Neutrophil (primary cell): Measurements from ENCODE around the gene PNMA1.

Source experiments
- H3K27ac ChIP-seq: fragments of 200-600 bp; sonication (generic); 2 replicates; pipeline ENCODE4 v1.5.1; 2016; ENCODE audit warnings: mild to moderate bottlenecking, moderate library complexity
- H3K27me3 ChIP-seq: fragments of 200-600 bp; sonication (generic); 2 replicates; pipeline ENCODE4 v1.6.0; 2016; ENCODE audit warnings: mild to moderate bottlenecking
- H3K36me3 ChIP-seq: fragments of 200-600 bp; sonication (generic); 2 replicates; pipeline ENCODE4 v1.5.1; 2017
- H3K4me1 ChIP-seq, 2 experiments: fragments of 200-600 bp in 1 of 2; sonication (generic) in 1 of 2; 1 replicate in 1 of 2; 2 replicates in 1 of 2; pipeline versions ENCODE4 v1.5.1 to v1.6.1; 2013 to 2016; ENCODE audit warnings: low read depth in 1 of 2, low read length in 1 of 2, mild to moderate bottlenecking in 1 of 2, moderate library complexity in 1 of 2; ENCODE audit not compliant: control insufficient read depth in 1 of 2, insufficient read depth in 1 of 2
- H3K4me3 ChIP-seq, 2 experiments: fragments of 200-600 bp in 1 of 2; sonication (generic) in 1 of 2; 1 replicate in 1 of 2; 2 replicates in 1 of 2; pipeline ENCODE4 v1.5.1; 2013 to 2016; ENCODE audit warnings: low read depth in 1 of 2, low read length in 1 of 2, mild to moderate bottlenecking in 1 of 2, moderate library complexity in 1 of 2
- H3K9me3 ChIP-seq: fragments of 200-600 bp; sonication (generic); 2 replicates; pipeline ENCODE4 v1.5.1; 2016
- TF ChIP-seq, protein P1 (sequence below): fragments of 200-600 bp; sonication (generic); IDR thresholded peaks from 2 replicates; pipeline ENCODE4 v1.5.1; 2016; ENCODE audit warnings: antibody characterized with exemption

PNMA1 gene

GRCh38 chr14:73723406-73723796 is 9.2 kb upstream of the PNMA1 start:
- Histone ChIP-seq H3K4me1 (peaks cover 27 to 32% of the 10 kb centered on the region in 2 experiments), H3K9me3 (no peaks in the 10 kb centered on the region)

GRCh38 chr14:73722581-73722980 is 8.4 kb upstream of the PNMA1 start:
- Histone ChIP-seq H3K9me3 (no peaks in the 10 kb centered on the region), H3K4me1 (peaks cover 25 to 29% of the 10 kb centered on the region in 2 experiments), H3K36me3 (peaks cover 100% of the 10 kb centered on the region), H3K27ac (no peak overlapping the region), H3K4me3 (no peak overlapping the region), H3K27me3 (no peaks in the 10 kb centered on the region)
- TF ChIP-seq, protein P1, sequence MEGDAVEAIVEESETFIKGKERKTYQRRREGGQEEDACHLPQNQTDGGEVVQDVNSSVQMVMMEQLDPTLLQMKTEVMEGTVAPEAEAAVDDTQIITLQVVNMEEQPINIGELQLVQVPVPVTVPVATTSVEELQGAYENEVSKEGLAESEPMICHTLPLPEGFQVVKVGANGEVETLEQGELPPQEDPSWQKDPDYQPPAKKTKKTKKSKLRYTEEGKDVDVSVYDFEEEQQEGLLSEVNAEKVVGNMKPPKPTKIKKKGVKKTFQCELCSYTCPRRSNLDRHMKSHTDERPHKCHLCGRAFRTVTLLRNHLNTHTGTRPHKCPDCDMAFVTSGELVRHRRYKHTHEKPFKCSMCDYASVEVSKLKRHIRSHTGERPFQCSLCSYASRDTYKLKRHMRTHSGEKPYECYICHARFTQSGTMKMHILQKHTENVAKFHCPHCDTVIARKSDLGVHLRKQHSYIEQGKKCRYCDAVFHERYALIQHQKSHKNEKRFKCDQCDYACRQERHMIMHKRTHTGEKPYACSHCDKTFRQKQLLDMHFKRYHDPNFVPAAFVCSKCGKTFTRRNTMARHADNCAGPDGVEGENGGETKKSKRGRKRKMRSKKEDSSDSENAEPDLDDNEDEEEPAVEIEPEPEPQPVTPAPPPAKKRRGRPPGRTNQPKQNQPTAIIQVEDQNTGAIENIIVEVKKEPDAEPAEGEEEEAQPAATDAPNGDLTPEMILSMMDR = no peak

More at GRCh38 chr14:73723406-73723796, 9.2 kb upstream of the PNMA1 start:
- TF ChIP-seq, protein P1 = no peak
- Histone ChIP-seq H3K4me3 (no peak overlapping the region), H3K27ac (peak overlapping the region; percentile 73), H3K27me3 (no peaks in the 10 kb centered on the region), H3K36me3 (peaks cover 94% of the 10 kb centered on the region)

DNA sequence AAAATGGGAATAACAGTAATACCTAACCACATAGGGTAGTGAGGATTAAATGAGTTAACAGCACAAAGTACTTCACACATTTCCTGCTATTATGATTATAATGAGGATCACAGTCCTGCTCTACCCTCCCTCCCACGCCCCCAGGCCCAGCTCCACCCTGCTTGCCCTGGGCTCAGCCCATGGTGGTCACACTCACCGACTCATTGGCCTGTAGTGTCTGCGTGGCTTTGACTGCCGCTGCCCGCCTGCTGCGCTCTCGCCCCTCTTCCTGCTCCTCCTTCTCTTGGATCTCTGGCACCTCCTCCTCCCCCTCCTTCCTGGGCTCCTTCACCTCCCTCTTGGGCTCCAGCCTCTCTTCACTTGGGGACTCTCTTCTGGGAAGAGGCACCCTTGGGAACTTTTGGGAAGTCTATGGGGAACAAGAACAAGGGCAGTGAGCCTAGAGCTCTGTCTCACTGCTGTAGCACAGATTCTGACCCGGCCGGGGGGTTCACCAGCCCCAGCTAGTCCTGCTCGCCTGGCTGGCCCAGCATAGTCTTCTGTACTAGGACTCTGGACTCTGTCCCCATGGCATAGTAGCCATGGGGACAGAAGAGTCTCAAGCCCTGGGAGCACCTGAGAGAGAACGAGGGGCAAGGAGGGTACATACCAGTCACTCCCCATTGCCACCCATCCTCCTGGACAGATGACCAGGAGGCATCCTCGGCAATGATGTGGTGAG is 7.1 kb upstream of the PNMA1 start:
- Histone ChIP-seq H3K27ac (no peak overlapping the region), H3K9me3 (no peaks in the 10 kb centered on the region), H3K4me1 (peaks cover 25 to 26% of the 10 kb centered on the region in 2 experiments), H3K4me3 (no peak overlapping the region), H3K36me3 (peaks cover 99% of the 10 kb centered on the region), H3K27me3 (no peaks in the 10 kb centered on the region)
- TF ChIP-seq, protein P1 = no peak

DNA sequence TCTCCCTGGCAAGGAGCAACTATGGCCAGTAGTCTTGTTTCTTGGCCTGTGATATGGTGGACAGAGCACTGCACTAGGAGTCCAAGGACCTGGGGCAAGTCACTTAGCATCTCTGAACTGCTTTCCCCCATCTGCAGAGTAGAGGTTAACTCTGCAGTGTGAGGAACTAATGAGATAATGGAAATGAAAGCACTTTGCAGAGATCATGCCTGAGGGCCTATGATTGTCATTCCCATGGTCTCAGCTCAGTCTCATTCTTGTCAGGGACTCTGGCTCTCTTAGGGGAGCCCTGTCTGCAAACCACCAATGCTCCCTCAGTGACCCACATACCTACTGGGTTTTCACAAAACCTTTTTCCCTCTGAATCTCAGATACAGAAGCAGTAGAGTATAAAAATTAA is 6.5 kb upstream of the PNMA1 start:
- Histone ChIP-seq H3K9me3 (no peaks in the 10 kb centered on the region), H3K27ac (no peak overlapping the region), H3K36me3 (peaks cover 99% of the 10 kb centered on the region), H3K27me3 (no peaks in the 10 kb centered on the region), H3K4me3 (no peak overlapping the region), H3K4me1 (peaks cover 20 to 23% of the 10 kb centered on the region in 2 experiments)
- TF ChIP-seq, protein P1 = no peak

DNA sequence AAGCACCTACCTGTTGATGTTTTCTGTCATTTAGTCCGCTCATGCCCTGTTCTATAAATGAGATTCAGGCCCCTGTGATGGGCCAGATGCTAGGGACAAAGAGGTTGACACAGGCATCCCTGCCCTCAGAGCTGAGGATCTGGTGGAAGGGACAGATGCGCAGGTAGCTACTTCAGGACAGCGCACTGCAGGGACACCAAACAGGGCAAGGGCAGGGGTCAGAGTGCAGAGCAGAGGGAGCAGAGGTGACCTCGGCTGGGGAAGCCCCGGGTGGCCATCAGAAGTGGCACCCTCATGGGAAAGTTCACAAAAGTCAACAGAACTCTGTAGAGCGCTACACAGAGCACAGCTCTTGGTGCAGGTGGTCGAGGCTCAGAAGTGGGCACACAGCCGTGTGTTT is 5.6 kb upstream of the PNMA1 start:
- Histone ChIP-seq H3K27ac (no peak overlapping the region), H3K36me3 (peaks cover 93% of the 10 kb centered on the region), H3K9me3 (no peaks in the 10 kb centered on the region), H3K4me1 (peaks cover 13 to 14% of the 10 kb centered on the region in 2 experiments), H3K27me3 (no peaks in the 10 kb centered on the region), H3K4me3 (no peak overlapping the region)
- TF ChIP-seq, protein P1 = no peak
